ENCODE data around the gene RAD51. TPM values are rescaled to one million over a fixed set of nuclear protein-coding genes. Genes with fewer than 3 reads are reported as not detected.

Gene RAD51
- total RNA-seq, 6 experiments from 2014 or later: 0.66 to 1.7 (median 1.1) TPM; not detected in 2

- H3K27ac ChIP-seq: peak overlapping the region; percentile 83 to 92 (median 91)
- no peaks in the 10 kb centered on the region for H3K9me3 ChIP-seq
- WGBS (ENCODE audit: insufficient coverage, low coverage, low lambda C conversion rate, missing lambda C conversion rate): 4% methylated on average over 4 of the region's 8 CpGs
- peaks cover 0 to 15% (median 8%) of the 10 kb centered on the region in 4 donors for H3K36me3 ChIP-seq
- H3K27me3 ChIP-seq: no peaks in the 10 kb centered on the region
- DNase-seq (peak in 2 of 3 donors; percentile 56 to 59), ATAC-seq (peak in 1 of 4 donors; percentile 2)
- peak overlapping the region; percentile 70 to 84 (median 79) for H3K4me3 ChIP-seq
- intact Hi-C loops (cut with DNase I): no loop called here
- H3K4me1 ChIP-seq: peaks cover 0 to 27% (median 3%) of the 10 kb centered on the region in 4 donors
- TF ChIP-seq CTCF (IDR thresholded peaks at IDR 0.05): no peak
- TF ChIP-seq POLR2A (IDR thresholded peaks at IDR 0.05): no peak
Observed at GRCh38 chr15:40764629-40765103, 69.7 kb downstream of the RAD51 start.

GRCh38 chr15:40766194-40766815 is 71.3 kb downstream of the RAD51 start:
- no peak for TF ChIP-seq POLR2A (IDR thresholded peaks at IDR 0.05)
- TF ChIP-seq CTCF (IDR thresholded peaks at IDR 0.05): no peak
- DNase-seq: peak in 1 of 3 donors; percentile 20
- Histone ChIP-seq H3K4me3 (no peak overlapping the region), H3K9me3 (no peaks in the 10 kb centered on the region), H3K36me3 (peaks cover 0 to 15% (median 9%) of the 10 kb centered on the region in 4 donors), H3K27me3 (no peaks in the 10 kb centered on the region), H3K4me1 (peaks cover 0 to 41% (median 10%) of the 10 kb centered on the region in 4 donors), H3K27ac (peak overlapping the region in 1 of 3 donors; percentile 92)
- ATAC-seq: no peak
- intact Hi-C loops (cut with DNase I): no loop called here
- 66% methylated on average over 3 of the region's 7 CpGs for WGBS (ENCODE audit: insufficient coverage, low coverage, low lambda C conversion rate, missing lambda C conversion rate)

- no peak for ATAC-seq
- H3K36me3 ChIP-seq: peaks cover 0 to 15% (median 9%) of the 10 kb centered on the region in 4 donors
- TF ChIP-seq CTCF (IDR thresholded peaks at IDR 0.05): no peak
- TF ChIP-seq POLR2A (IDR thresholded peaks at IDR 0.05): no peak
- H3K9me3 ChIP-seq: no peaks in the 10 kb centered on the region
- 90% methylated on average over 9 of the region's 32 CpGs for WGBS (ENCODE audit: insufficient coverage, low coverage, low lambda C conversion rate, missing lambda C conversion rate)
- no peaks in the 10 kb centered on the region for H3K27me3 ChIP-seq
- intact Hi-C loops (cut with DNase I): no loop called here
- no peak overlapping the region for H3K4me3 ChIP-seq
- H3K27ac ChIP-seq: no peak overlapping the region
- H3K4me1 ChIP-seq: peaks cover 0 to 49% (median 14%) of the 10 kb centered on the region in 4 donors
- DNase-seq: peak in 1 of 3 donors; percentile 57
Observed at GRCh38 chr15:40766906-40767837, 72.2 kb downstream of the RAD51 start.

GRCh38 chr15:40767838-40768500 is 73.0 kb downstream of the RAD51 start:
- 78% methylated on average over 5 of the region's 29 CpGs for WGBS (ENCODE audit: insufficient coverage, low coverage, low lambda C conversion rate, missing lambda C conversion rate)
- DNase-seq: no peak
- no peak overlapping the region for H3K4me3 ChIP-seq
- no peaks in the 10 kb centered on the region for H3K27me3 ChIP-seq
- TF ChIP-seq CTCF (IDR thresholded peaks at IDR 0.05): no peak
- no peak for TF ChIP-seq POLR2A (IDR thresholded peaks at IDR 0.05)
- intact Hi-C loops (cut with DNase I): no loop called here
- peaks cover 0 to 19% (median 9%) of the 10 kb centered on the region in 4 donors for H3K36me3 ChIP-seq
- ATAC-seq: no peak
- H3K4me1 ChIP-seq: peaks cover 0 to 50% (median 17%) of the 10 kb centered on the region in 4 donors
- no peaks in the 10 kb centered on the region for H3K9me3 ChIP-seq
- H3K27ac ChIP-seq: peak overlapping the region in 1 of 3 donors; percentile 18
